GM18526 (cell line): ENCODE data around the gene ZKSCAN1.

ENCODE experiments used
- POLR2A ChIP-seq: IDR thresholded peaks from 3 replicates; pipeline ENCODE4 v1.6.1; 2011; ENCODE audit not compliant: insufficient read length; ENCODE audit errors: extremely low read depth

Gene ZKSCAN1

DNA sequence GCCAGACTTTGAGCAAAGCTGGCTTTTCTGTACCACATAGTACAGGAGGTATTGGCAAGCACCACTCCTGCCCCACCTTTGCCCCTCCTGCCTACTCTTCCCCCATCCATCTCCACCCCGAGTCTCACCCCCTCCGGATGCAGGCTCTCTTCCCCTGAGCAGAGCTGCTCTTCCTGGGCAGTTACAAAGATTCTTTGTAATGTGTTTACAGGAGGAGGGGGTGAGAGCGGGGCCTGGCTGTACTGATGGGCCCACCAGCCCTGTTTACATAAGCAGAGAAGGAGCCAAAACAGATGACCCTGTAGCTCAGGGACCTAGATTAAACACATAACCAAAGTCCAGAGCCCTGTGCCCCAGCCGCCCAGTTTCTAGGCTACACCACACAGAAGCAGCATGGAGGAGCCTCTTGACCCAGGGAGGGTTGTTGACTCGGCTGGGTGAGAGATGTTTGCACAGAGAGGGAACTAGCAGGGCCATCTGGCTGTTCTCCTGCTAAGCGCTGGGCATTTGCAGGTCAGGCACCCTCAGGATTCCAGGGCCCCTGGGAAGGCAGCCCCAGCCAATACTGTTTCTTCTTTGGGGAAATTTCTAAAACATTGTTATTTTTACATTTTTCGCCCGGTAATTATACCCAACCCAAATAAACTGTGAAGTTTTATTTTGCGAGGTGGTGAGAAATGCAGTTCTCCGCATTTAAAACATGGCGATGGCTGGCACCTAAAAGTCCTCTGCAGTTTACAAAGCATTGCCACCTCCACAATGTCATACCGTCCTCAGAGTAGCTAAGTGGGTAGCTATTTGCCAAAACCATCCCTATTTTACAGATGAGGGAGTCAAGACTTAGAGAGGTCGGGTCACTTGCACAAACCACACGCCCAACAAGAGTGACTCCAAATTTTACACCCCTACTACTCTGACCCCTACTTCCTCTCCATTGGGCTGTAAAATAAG lies 11.4 kb upstream of the ZKSCAN1 start:
- TF ChIP-seq POLR2A, result no peak

- no peak for TF ChIP-seq POLR2A
These were observed 7.5 kb upstream of the ZKSCAN1 start for GRCh38 chr7:100007887-100008286.

DNA sequence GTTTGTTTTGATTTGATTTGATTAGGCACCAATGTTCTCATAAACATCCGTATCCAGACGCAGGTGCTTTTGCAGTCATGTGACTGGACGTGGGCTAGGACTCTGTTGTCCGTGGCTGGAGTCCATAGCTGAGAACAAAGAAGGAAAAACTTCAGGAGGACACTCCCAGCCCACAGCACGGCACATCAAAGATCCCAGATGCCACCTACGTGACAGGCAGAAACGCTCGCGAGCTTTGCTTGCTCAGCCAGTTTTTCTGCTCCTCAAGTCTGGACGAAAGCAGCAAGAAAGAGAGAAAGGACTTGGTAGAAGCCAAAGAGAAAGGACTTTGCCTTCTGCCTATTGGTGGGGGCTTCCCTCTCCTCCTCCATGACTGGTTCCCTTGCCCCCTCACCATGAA lies 6.9 kb upstream of the ZKSCAN1 start:
- TF ChIP-seq POLR2A, result no peak

GRCh38 chr7:100010901-100011300 lies 4.5 kb upstream of the ZKSCAN1 start:
- no peak for TF ChIP-seq POLR2A

DNA sequence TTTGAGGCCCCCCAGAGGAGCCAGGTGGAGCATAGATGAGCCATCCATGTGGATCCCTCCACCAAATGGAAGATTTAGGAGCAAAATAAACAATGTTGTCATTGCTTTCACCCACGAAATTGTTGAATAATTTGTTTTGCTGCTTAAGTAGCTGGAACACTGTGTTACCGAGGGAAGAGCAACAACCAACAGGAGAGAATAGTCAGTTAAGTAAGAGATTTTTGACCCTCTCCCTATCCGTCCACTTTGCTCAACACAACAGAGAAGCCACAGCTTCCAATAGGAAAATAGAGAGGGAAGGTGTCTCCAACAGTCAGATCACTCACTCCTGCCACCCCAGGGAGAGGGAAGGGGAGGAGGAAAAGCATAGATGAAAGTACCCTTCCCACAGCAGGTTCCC lies 3.9 kb upstream of the ZKSCAN1 start:
- TF ChIP-seq POLR2A, result no peak

DNA sequence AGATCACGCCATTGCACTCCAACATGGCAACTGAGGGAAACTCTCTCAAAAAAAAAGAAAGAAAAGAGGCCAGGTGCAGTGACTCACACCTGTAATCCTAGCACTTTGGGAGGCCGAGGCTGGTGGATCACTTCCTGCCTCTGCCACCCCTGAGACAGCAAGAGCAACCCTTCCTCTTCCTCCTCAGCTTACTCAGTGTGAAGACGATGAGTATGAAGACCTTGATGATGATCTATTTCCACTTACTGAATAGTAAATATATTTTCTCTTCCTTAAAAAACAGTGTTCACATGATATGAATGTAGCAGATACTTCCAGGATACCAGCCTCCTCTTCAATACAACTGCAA lies 2.1 kb upstream of the ZKSCAN1 start:
- TF ChIP-seq POLR2A, result no peak

DNA sequence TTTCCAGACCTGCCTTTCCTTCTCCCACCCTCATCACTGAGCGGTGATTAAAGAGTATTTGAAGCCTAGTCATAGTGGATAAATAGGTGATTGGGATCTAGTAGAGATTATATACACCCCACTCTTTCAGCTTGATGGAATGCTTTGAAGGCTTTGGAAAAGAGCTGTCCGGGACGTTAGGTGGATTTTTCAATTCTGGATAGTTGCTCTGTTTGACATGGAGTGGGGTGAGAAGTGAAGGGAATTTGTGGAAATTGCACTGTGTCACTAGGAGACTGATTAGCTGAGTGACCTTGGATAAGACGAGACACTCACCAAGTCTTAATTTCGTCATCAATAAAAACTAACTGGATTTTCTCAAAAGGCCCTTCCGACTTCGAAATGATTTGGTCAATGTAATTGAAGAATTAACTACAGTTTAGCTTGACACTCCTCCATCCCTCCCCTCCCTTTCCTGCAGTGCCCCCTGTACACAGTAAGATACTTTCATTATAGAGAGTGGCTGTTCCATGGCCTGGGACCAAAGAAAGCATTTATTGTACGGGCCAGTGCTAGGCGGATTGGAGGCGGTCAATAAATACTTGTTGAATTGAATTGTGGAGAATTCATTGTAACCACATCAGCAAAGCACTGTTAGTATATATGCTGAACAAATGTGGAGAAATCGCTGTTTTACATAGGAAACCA lies 962 bp downstream of the ZKSCAN1 start:
- no peak for TF ChIP-seq POLR2A

DNA sequence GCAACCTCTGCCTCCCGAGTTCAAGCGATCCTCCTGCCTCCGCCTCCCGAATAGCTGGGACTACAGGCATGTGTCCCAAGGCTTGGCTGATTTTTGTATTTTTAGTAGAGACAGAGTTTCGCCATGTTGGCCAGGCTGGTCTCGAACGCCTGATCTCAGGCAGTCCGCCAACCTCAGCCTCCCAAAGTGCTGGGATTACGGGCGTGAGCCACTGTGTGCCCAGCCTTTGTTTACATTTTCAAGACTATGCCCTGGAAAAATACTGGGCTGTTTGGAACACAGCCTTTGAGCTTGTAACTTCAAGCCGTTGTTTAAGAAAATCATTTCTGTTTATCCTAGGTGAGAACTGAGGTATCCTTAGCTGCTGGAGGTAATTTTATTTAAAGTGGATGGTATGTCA lies 1.9 kb downstream of the ZKSCAN1 start:
- no peak for TF ChIP-seq POLR2A

DNA sequence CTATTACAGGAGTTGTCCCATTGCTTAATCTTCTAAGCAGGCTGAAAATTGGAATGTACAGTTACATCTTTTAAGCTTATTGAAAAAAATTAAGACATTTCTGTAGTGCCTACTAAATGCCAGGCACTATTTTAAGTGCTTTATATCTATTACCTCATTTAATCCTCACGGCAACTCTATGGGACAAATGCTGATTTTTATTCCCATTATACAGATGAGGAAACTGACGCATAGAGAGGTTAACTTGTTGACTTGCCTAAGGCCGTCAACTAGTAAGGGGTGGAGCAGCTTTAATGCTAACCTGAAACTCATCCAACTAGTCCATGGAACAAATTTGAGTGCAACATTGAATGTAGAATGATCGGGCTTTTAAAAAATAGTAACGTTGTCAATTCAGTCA lies 2.5 kb downstream of the ZKSCAN1 start:
- no peak for TF ChIP-seq POLR2A

GRCh38 chr7:100019908-100020307 lies 4.5 kb downstream of the ZKSCAN1 start:
- no peak for TF ChIP-seq POLR2A

DNA sequence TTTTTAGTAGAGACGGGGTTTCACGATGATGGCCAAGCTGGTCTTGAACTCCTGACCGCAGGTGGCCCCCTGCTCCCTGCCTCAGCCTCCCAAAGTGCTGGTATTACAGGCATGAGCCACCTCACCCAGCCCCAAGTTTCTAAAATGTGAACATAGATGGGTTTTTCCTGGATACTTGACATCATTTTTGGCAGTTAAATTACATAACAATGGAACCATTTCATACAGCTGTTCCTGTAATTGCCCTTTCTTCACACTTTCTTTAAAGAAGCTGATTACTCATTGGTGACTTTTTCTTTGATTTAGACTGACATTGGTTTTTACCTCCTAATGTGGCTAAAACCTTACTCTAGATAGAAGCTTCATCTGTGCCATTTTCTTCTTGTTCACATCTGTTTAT lies 5.9 kb downstream of the ZKSCAN1 start:
- TF ChIP-seq POLR2A, result no peak

DNA sequence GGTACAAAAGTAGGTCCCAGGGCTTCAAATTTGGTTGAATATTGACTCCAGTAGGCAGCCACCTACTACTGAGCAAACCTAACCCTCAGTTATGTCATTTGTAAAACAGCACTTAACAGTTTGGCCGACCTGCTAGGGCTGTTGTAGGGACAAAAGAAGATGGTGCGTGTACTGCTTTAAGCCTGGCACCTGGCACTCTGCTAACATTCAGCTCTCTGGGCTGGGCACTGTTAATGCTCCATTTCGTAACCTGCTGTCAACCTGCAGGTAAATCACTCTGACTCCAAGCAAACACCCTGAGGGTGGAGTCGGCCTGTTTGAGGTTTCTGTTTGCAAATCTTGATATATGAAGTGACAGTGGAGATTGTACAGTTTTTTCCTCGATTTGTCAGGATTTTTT lies 7.2 kb downstream of the ZKSCAN1 start:
- no peak for TF ChIP-seq POLR2A

DNA sequence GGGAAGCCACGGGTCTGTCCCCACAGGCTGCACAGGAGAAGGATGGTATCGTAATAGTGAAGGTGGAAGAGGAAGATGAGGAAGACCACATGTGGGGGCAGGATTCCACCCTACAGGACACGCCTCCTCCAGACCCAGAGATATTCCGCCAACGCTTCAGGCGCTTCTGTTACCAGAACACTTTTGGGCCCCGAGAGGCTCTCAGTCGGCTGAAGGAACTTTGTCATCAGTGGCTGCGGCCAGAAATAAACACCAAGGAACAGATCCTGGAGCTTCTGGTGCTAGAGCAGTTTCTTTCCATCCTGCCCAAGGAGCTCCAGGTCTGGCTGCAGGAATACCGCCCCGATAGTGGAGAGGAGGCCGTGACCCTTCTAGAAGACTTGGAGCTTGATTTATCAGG lies 8.1 kb downstream of the ZKSCAN1 start:
- no peak for TF ChIP-seq POLR2A

DNA sequence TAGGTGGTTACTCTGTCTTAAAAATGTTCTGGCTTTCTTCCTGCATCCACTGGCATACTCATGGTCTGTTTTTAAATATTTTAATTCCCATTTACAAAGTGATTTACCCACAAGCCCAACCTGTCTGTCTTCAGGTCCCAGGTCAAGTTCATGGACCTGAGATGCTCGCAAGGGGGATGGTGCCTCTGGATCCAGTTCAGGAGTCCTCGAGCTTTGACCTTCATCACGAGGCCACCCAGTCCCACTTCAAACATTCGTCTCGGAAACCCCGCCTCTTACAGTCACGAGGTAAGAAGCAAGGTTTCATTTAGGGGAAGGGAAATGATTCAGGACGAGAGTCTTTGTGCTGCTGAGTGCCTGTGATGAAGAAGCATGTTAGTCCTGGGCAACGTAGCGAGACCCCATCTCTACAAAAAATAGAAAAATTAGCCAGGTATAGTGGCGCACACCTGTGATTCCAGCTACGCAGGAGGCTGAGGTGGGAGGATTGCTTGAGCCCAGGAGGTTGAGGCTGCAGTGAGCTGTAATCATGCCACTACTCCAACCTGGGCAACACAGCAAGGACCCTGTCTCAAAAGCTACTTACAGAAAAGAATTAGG lies 8.7 kb downstream of the ZKSCAN1 start:
- no peak for TF ChIP-seq POLR2A

- no peak for TF ChIP-seq POLR2A
These were observed 11.8 kb downstream of the ZKSCAN1 start for GRCh38 chr7:100027197-100027596.

DNA sequence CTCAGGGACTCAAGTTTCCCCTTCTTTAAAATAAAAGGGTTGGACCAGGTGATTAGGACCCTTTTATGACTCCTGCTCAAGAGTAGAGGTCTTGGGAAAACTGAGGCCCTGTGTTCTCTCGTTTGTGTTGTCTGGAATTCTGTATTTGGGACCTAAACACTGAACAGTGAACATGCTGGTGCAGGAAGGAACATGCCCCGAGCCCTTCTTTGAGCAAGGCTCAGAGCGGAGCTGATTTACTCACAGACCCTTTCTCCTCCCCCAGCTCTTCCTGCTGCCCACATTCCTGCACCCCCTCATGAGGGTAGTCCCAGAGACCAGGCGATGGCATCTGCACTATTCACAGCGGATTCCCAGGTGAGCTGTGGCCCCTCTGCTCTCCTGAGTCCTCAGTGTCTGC lies 14.2 kb downstream of the ZKSCAN1 start:
- TF ChIP-seq POLR2A, result no peak

DNA sequence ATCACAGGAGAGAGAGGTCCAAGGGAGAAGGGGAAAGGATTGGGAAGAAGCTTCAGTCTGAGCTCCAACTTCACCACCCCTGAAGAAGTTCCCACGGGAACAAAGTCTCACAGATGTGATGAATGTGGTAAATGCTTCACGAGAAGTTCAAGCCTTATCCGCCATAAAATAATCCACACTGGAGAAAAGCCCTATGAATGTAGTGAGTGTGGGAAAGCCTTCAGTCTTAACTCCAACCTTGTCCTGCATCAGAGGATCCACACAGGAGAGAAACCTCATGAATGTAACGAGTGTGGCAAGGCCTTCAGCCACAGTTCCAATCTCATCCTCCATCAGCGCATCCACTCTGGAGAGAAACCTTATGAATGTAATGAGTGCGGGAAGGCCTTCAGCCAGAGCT lies 18.1 kb downstream of the ZKSCAN1 start:
- TF ChIP-seq POLR2A, result no peak
